ENCODE results near the gene LHFPL3. TPM values are rescaled to one million over a fixed set of nuclear protein-coding genes. Genes with fewer than 3 reads are reported as not detected.

Gene LHFPL3
- total RNA-seq, 4 donors from 2014 or later: not detected

DNA sequence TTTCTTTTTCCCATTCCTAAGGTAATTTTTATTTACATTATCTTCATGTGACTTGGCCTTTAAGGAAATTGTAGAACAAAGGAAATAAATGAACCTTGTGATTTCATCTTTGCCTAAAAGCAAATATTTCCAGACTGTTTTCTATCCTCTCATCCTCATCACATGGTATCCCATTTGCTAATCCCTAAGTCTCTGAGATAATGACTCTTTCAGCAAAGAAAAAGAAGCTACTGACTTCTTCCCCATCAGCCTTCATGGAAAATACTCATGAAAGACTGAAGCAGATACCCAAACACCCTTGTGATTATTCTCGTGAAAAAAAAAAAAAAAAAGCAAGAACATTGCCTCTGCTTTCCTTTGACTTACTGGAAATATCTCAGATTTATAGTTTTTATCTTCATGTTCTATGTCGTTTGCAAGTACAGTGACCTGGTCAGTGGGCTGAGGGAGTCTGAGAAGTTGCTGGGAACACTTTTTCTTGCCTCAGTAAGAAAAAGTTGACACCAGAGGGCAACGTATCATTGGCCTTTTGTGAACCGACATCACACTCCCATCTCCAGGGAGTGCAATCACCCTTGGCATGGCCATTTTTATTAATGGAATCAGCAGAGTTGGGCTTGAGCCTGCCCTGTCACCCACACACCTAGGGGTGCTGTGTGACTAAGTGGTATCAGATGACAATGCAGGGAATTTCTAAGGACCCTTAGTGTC lies 439.6 kb downstream of the LHFPL3 start:
- Histone ChIP-seq H3K9me3 (no peaks in the 10 kb centered on the region), H3K27ac (no peak overlapping the region), H3K36me3 (no peaks in the 10 kb centered on the region), H3K4me1 (no peaks in the 10 kb centered on the region), H3K4me3 (no peak overlapping the region), H3K27me3 (peaks cover 0 to 4% (median 0%) of the 10 kb centered on the region in 4 donors)
- 41% methylated on average over 4 of the region's 4 CpGs for WGBS, 2 donors
- TF ChIP-seq, protein P1, sequence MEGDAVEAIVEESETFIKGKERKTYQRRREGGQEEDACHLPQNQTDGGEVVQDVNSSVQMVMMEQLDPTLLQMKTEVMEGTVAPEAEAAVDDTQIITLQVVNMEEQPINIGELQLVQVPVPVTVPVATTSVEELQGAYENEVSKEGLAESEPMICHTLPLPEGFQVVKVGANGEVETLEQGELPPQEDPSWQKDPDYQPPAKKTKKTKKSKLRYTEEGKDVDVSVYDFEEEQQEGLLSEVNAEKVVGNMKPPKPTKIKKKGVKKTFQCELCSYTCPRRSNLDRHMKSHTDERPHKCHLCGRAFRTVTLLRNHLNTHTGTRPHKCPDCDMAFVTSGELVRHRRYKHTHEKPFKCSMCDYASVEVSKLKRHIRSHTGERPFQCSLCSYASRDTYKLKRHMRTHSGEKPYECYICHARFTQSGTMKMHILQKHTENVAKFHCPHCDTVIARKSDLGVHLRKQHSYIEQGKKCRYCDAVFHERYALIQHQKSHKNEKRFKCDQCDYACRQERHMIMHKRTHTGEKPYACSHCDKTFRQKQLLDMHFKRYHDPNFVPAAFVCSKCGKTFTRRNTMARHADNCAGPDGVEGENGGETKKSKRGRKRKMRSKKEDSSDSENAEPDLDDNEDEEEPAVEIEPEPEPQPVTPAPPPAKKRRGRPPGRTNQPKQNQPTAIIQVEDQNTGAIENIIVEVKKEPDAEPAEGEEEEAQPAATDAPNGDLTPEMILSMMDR (IDR thresholded peaks at IDR 0.05): no peak
- no peak for TF ChIP-seq POLR2A (IDR thresholded peaks at IDR 0.05)
- no peak for DNase-seq
- intact Hi-C loops (cut with DNase I): no loop called here

DNA sequence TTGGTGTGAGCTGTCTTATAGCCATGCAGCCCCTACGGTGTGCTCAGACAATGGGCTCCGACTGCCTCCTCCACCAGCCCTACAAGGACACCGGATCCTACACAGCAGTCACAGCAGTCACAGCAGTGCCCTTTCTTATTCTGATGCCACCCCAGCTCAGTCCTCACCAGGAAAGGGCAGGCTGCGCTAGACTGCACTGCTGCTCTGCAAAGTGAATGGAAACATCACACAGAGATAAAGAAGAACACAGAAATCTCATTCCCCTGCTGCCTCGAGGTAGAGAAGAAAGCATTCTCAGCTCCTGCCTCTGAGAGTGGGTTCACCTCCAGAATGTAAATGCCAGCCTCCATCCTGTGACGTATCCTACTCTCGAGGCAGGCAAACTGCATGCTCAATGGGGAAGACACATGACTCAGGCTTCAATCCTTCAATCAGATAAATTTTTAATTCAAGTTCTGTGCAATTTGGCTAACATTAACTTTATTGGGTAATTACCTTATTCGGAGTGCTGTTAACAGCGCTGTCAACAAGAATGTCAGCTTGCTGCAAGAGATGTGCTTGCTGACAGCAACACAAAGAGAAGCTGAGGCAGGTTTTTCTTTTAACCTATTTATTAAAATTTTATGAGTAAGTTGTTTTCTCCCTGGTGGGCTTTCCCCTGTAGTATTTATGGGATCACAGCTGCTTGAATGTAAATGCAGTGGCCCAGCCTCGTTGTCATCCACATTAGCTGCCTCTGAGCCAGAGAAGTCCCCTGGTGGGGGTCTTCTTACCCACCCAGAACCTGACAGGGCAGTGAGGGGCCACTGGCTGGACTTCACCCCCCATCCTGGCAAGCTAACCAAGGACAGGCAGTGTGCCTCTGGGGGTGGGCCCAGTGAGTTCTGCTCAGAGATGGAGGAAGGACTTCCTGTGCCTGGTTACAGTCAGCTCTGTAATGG lies 444.3 kb downstream of the LHFPL3 start:
- H3K4me1 ChIP-seq: no peaks in the 10 kb centered on the region
- peaks cover 0 to 4% (median 0%) of the 10 kb centered on the region in 4 donors for H3K27me3 ChIP-seq
- H3K27ac ChIP-seq: no peak overlapping the region
- DNase-seq: no peak
- H3K9me3 ChIP-seq: no peaks in the 10 kb centered on the region
- WGBS, 2 donors: 36 to 48% methylated on average over 7 to 8 of the region's 10 CpGs
- TF ChIP-seq, protein P1 (IDR thresholded peaks at IDR 0.05): no peak
- TF ChIP-seq POLR2A (IDR thresholded peaks at IDR 0.05): no peak
- intact Hi-C loops (cut with DNase I): no loop called here
- H3K36me3 ChIP-seq: no peaks in the 10 kb centered on the region
- no peak overlapping the region for H3K4me3 ChIP-seq

DNA sequence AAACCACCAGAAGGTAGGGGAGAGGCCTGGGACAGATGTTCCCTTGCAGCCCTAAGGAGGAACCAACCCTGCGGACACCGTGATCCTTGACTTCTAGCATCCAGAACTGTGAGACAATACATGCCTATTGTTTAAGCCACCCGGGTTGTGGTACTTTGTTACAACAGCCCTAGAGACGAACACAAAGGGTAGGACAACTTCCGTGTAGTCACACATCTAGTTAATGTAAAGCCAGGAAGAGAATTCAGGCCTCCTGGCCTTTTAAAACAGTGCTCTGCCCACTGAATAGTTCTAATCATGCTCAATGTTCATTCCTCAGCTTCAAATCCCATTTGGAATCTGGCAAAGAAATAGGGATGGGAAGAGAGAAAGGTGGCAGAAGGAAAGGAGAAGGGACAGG lies 445.4 kb downstream of the LHFPL3 start:
- Histone ChIP-seq H3K4me3 (no peak overlapping the region), H3K36me3 (no peaks in the 10 kb centered on the region), H3K27me3 (peaks cover 0 to 4% (median 0%) of the 10 kb centered on the region in 4 donors), H3K27ac (no peak overlapping the region), H3K4me1 (no peaks in the 10 kb centered on the region), H3K9me3 (no peaks in the 10 kb centered on the region)
- TF ChIP-seq, protein P1 (IDR thresholded peaks at IDR 0.05): no peak
- no peak for TF ChIP-seq POLR2A (IDR thresholded peaks at IDR 0.05)
- intact Hi-C loops (cut with DNase I): no loop called here
- WGBS, 2 donors: 65 to 69% methylated on average over 5 of the region's 5 CpGs
- DNase-seq: no peak

DNA sequence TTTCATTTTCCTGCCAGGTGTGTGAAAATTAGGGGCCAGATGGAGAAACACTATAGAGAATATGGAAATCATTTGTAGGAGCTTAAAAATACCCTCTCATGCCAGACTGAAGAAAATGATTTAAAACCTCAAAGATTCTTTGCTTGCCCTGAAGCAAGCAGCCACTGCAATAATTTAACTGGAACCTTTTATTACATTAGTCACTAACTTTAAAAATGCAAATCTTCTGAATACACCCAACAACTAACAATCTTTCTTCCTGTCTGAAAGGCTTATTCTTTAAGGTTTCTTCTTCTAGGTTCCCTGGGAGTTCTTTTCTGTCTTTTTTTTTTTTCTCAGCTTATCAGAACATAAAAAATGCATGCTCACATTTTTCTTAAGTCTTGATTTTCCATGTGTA lies 447.1 kb downstream of the LHFPL3 start:
- DNase-seq: no peak
- Histone ChIP-seq H3K27ac (no peak overlapping the region), H3K27me3 (peaks cover 0 to 4% (median 0%) of the 10 kb centered on the region in 4 donors), H3K9me3 (no peaks in the 10 kb centered on the region), H3K36me3 (no peaks in the 10 kb centered on the region), H3K4me1 (no peaks in the 10 kb centered on the region), H3K4me3 (no peak overlapping the region)
- TF ChIP-seq, protein P1 (IDR thresholded peaks at IDR 0.05): no peak
- TF ChIP-seq POLR2A (IDR thresholded peaks at IDR 0.05): no peak
- intact Hi-C loops (cut with DNase I): no loop called here

DNA sequence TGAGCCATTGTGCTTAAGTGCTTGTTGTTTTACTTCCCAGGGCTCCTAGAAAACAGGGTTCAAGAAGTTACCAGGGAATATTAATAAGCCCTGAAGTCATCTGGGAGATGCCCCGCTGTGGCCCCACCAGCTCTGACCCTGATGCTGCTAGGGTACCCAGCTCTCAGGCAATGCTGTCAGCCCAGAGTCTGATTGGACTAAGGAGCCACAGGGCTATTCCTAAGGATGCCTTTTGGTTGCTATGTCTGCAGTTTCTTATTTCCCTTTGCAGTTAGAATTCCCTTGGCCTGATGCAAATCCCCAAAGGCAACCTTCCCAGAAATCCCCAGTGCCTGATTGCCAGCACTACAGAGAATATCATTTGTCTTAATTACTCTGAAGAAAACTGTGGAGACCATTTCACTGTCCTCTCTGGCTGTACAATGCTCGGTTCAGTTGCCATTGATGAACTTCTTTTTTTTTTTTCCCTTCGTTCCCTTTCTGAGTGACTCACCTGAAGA lies 448.9 kb downstream of the LHFPL3 start:
- Histone ChIP-seq H3K27me3 (peaks cover 0 to 7% (median 0%) of the 10 kb centered on the region in 4 donors), H3K27ac (no peak overlapping the region), H3K9me3 (no peaks in the 10 kb centered on the region), H3K36me3 (no peaks in the 10 kb centered on the region), H3K4me3 (no peak overlapping the region), H3K4me1 (no peaks in the 10 kb centered on the region)
- DNase-seq: no peak
- intact Hi-C loops (cut with DNase I): no loop called here
- TF ChIP-seq POLR2A (IDR thresholded peaks at IDR 0.05): no peak
- TF ChIP-seq, protein P1 (IDR thresholded peaks at IDR 0.05): no peak
- WGBS, 2 donors: 39 to 62% methylated on average over 3 of the region's 3 CpGs

All from esophagus squamous epithelium (tissue), 5 donors.